GM12892 (cell line): ENCODE measurements around the gene GLRX3.

Experiments
- POLR2A ChIP-seq: IDR thresholded peaks from 2 replicates; pipeline ENCODE4 v1.6.1; 2011; ENCODE audit warnings: low read depth, low read length, control low read depth
- POLR2AphosphoS5 ChIP-seq: IDR thresholded peaks from 2 replicates; pipeline ENCODE4 v1.6.1; 2011; ENCODE audit warnings: low read depth, low read length, control low read depth

- TF ChIP-seq POLR2A (no peak), POLR2AphosphoS5 (no peak)
Measured at GRCh38 chr10:130193493-130194193, 57.5 kb downstream of the GLRX3 start.
